ENCODE data around the gene KDM2A. TPM values are rescaled to one million over a fixed set of nuclear protein-coding genes. Genes with fewer than 3 reads are reported as not detected.

Gene KDM2A
- total RNA-seq, 2 donors from 2014 or later: 96.8 to 105 TPM

DNA sequence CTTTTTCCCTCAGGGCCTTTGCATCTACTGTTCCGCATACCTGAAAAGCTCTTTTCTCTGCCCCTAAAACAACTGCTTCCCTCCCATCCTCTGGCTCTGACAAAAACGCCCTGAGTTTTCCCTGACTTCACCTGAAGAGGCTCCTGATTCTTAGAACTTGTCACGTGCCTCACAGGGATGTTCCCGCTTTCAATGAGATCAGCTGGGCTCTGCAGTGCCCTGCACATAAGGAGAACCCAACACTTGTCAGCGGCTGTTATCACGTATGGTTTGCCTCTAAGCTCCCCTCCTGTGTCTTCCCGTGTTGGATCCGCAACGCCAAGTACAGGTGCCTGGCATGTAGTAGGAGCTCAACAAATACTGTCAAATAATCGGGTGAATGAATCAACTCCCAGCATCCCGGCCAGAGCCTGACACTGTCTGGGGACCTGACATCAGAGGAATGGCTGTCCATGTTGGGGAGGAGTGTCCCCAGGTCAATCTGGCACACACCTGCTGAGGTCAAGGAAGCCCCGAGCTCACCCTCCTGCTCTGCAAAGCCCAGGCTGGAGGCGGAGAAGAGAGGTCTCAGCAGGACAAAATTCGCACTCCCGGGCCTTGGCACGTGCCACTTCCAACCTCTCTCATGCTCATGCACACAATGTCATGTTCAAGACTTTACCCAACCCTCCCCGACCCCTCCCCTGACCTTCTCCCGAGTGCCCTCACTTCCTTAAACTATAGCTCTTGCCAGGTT, 143.1 kb downstream of the KDM2A start:
- ATAC-seq (replicated peaks): no peak
- H3K9me3 Mint-ChIP-seq: no peaks in the 10 kb centered on the region
- H3K4me3 Mint-ChIP-seq: peak overlapping the region; percentile 84
- peak overlapping the region; percentile 94 for H3K27ac Mint-ChIP-seq
- no peaks in the 10 kb centered on the region for H3K27me3 Mint-ChIP-seq
- H3K4me1 Mint-ChIP-seq: peaks cover 33% of the 10 kb centered on the region
- peaks cover 21% of the 10 kb centered on the region for H3K36me3 Mint-ChIP-seq (ENCODE audit: low read depth)

- Mint-ChIP-seq H3K27me3 (no peaks in the 10 kb centered on the region), H3K4me1 (peaks cover 33% of the 10 kb centered on the region), H3K9me3 (no peaks in the 10 kb centered on the region), H3K27ac (peak overlapping the region; percentile 94), H3K36me3 (ENCODE audit: low read depth) (peaks cover 25% of the 10 kb centered on the region), H3K4me3 (peak overlapping the region; percentile 84)
- ATAC-seq (replicated peaks): peak; percentile 54
These were observed 143.9 kb downstream of the KDM2A start for GRCh38 chr11:67262731-67263675.

DNA sequence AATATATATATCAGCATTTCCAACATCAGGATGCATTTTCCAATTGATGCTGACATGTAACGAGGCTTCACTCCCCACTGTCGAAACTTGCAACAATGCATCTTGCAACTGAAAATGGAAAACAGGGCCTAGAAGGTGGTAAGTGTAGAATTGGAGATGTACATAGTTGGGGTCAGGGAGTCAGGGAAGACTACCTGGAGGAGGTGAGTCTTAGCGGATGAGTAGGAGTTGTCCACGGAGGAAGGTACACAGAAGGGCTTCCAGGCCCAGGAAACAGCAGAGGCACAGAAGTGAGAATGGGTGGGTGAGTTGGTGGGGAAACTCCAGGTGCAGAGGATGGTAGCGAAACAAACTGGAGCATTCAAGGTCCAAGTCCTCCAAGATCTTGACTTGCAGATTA, 145.2 kb downstream of the KDM2A start:
- Mint-ChIP-seq H3K4me3 (peak overlapping the region; percentile 72), H3K27me3 (no peaks in the 10 kb centered on the region), H3K9me3 (no peaks in the 10 kb centered on the region), H3K27ac (peak overlapping the region; percentile 71), H3K4me1 (peaks cover 33% of the 10 kb centered on the region), H3K36me3 (ENCODE audit: low read depth) (peaks cover 38% of the 10 kb centered on the region)
- no peak for ATAC-seq (replicated peaks)

DNA sequence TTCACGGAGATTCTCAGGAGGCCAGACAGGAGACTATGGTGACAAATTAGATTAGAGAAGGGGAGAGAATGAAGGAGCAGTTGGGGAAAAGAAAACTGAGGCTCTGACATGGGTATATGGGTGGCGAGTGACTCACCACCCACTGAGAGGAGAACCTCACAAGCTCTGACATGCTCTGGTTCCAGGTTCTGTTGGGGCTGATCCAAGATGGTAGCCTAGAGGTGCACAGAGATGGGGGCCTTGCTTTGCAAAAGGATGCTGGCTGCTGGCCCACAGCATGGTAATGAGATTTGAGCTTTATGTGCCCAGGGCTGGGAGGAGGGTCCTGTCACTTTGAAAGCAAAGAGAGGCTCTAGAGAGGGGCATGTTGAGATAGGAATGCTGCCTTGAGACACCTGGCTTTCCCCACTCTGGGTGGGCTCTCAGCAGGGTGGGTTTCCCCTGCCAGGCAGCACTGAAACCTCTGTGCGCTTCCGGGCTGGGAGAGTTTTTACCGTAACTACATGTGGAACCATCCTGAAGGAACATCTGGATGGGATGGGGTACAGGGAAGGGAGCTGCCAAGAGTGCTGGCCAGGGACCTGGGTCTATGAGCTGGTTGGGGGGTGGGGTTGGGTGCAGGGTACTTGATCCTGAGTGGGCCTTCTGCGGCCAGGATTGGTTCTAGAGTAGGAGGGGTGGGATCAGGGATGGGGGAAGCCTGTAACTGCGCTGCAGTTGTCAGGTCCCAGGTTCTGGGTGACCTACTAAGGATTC, 146.0 kb downstream of the KDM2A start:
- peak overlapping the region; percentile 71 for H3K27ac Mint-ChIP-seq
- H3K36me3 Mint-ChIP-seq (ENCODE audit: low read depth): peaks cover 46% of the 10 kb centered on the region
- no peaks in the 10 kb centered on the region for H3K27me3 Mint-ChIP-seq
- H3K4me1 Mint-ChIP-seq: peaks cover 34% of the 10 kb centered on the region
- H3K9me3 Mint-ChIP-seq: no peaks in the 10 kb centered on the region
- peak overlapping the region; percentile 72 for H3K4me3 Mint-ChIP-seq
- peak; percentile 25 for ATAC-seq (replicated peaks)

DNA sequence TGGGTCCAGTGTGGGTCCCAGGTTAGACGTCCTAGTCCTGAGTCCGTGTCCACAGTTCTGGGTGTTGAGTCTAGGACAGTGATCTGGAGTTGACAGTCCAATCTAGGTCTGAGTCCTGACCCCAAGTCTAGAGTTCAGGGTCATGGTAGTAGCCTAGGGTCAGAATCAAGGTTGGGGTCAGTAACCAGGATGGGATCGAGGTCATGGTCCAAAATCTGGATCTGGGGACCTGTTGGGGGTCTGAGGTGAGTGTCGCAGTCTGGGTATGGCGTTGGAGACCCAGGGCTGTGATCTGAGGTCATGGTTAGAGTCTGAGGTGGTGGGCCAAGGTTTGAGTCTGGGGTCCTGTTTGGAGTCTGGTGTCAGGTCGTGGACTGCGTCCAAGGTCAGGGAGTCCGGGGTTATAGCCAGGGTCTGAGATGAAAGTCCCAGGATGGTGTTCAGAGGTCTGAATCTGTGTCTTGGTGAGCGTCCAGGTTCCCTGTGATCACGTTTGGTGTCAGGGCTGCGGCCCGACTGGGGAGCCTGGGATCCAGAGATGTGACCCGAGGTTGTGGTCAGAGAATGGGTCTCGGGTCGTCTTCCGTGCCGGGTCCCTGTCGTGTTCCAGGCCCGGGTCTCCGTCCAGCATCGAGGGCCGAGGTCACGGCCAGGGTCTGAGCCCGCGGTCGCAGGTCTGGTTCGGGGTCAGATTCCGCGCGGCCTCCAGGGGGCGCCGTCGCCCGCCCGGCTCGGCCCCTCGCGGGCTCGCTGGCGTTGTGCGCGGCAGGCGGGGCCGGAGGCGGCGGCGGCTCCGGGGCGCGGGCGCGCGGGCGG, 146.8 kb downstream of the KDM2A start:
- Mint-ChIP-seq H3K9me3 (no peaks in the 10 kb centered on the region), H3K27ac (peak overlapping the region; percentile 71), H3K4me1 (peaks cover 42% of the 10 kb centered on the region), H3K36me3 (ENCODE audit: low read depth) (peaks cover 54% of the 10 kb centered on the region), H3K27me3 (no peaks in the 10 kb centered on the region), H3K4me3 (peak overlapping the region; percentile 72)
- ATAC-seq (replicated peaks): peak; percentile 50

GRCh38 chr11:67266449-67267187, 147.6 kb downstream of the KDM2A start, which contains the start of gene GRK2:
TSS of gene GRK2 (plus strand) at chr11:67266473. CDS start at chr11:67266700, 227 bp downstream.
- peak; percentile 15 for ATAC-seq (replicated peaks)
- Mint-ChIP-seq H3K27me3 (no peaks in the 10 kb centered on the region), H3K27ac (peak within 1 kb of the TSS; percentile 99), H3K4me1 (peaks cover 45% of the 10 kb centered on the region), H3K4me3 (peak within 1 kb of the TSS; percentile 99), H3K36me3 (ENCODE audit: low read depth) (peaks cover 61% of the 10 kb centered on the region), H3K9me3 (no peaks in the 10 kb centered on the region)

GRCh38 chr11:67267188-67268080, 148.4 kb downstream of the KDM2A start:
- no peaks in the 10 kb centered on the region for H3K9me3 Mint-ChIP-seq
- no peaks in the 10 kb centered on the region for H3K27me3 Mint-ChIP-seq
- H3K36me3 Mint-ChIP-seq (ENCODE audit: low read depth): peaks cover 70% of the 10 kb centered on the region

DNA sequence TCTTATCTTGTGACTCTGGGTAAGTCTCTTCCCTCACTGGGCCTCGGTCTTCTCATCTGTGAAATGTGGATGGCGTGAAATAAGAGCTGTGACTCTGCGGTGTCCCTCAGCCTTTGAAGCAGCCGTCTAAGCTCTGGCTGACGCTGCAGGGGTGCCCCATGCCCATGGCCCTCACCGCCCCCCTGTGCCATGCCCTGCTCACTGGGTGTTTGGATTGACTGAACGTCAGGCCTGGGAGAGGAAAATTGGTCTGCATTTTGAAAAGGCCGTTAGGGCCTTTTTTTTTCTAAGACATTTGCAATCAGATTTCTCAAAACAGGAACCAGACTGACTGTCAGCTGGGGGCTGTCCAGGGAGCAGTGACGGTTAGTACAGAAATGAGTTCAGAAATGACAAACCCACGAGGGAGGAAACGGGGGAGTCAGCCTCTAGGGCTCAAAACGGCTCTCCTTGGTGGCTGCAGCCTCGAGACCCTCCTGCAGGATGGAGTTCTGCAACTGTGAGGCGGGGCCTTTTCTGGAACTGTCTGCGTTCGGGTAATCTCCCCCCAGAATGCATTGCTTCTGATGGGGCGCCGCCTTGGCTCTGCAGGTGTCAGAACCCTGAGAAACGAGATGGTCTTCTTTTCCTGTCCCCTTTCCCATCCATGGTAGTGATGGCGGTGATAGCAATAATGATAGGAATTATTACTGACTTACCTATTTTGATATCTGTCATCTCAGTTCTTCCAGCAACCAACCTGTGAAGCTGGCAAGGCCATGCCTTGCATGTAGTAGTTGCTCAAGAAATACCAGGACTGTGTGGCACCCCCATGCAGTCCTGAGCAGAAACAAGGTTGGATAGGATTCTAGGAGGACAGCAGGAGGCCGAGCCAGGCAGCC, 149.3 kb downstream of the KDM2A start:
- Mint-ChIP-seq H3K27me3 (no peaks in the 10 kb centered on the region), H3K27ac (peak overlapping the region; percentile 99), H3K36me3 (ENCODE audit: low read depth) (peaks cover 78% of the 10 kb centered on the region), H3K9me3 (no peaks in the 10 kb centered on the region), H3K4me1 (peaks cover 38% of the 10 kb centered on the region), H3K4me3 (peak overlapping the region; percentile 99)
- peak; percentile 61 for ATAC-seq (replicated peaks)

More at GRCh38 chr11:67267188-67268080, 148.4 kb downstream of the KDM2A start:
- Mint-ChIP-seq H3K4me3 (peak overlapping the region; percentile 99), H3K4me1 (peaks cover 47% of the 10 kb centered on the region), H3K27ac (peak overlapping the region; percentile 99)
- ATAC-seq (replicated peaks): no peak

GRCh38 chr11:67268962-67269268, 149.9 kb downstream of the KDM2A start:
- Mint-ChIP-seq H3K4me3 (peak overlapping the region; percentile 99), H3K27me3 (no peaks in the 10 kb centered on the region), H3K27ac (peak overlapping the region; percentile 99), H3K9me3 (no peaks in the 10 kb centered on the region), H3K36me3 (ENCODE audit: low read depth) (peaks cover 80% of the 10 kb centered on the region), H3K4me1 (peaks cover 38% of the 10 kb centered on the region)
- no peak for ATAC-seq (replicated peaks)

DNA sequence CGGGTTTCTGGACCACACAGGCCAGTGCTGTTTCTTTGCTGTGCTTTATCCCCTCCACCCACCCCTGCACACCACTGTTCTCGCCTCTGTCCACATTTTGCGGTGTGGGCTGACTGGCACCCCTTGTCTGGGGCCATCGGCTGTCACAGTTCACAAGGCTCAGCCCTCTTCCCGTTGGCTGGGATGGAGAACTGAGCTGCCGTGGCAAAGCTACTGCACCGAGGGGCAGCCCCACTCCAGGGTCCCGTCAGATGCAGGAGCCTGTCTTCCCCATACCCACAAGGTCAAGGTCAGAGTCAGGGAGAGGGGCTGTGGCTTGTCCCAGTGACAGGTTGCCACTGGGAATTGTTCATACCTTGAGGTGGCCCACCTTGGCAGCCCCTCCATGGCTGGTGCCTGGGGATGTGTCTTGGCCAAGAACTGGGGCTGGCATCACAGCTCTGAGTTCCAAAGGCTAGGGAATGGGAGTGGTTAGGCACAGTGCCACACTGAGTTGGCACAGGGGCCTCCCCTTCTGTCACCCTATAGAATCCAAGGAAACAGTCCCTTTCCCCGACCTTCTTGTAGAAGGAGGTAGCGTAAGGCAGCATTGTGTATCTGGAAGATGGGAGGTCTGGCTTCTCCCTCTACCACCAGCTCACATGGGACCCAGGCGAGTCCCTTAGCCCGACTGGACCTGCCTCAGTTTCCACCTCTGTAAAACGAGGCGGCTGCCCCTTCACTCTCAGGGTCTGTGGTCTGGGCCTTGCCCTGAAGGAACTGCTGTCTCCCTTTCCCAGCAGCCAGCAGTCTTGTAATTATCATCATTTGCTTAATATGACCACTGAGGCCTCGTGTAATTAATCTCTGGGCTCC, 150.6 kb downstream of the KDM2A start:
- ATAC-seq (replicated peaks): no peak
- Mint-ChIP-seq H3K27ac (peak overlapping the region; percentile 99), H3K9me3 (no peaks in the 10 kb centered on the region), H3K4me3 (peak overlapping the region; percentile 99), H3K4me1 (peaks cover 31% of the 10 kb centered on the region), H3K36me3 (ENCODE audit: low read depth) (peaks cover 85% of the 10 kb centered on the region), H3K27me3 (no peaks in the 10 kb centered on the region)
